T-helper 22 cell (primary cell): ENCODE data around the gene U2AF1.
"Not testable (repeated sequence)": the region's sequence is repeated elsewhere in the genome, so short reads cannot be mapped to it uniquely, and the experiment has no call there.

Experiments
- DNase-seq: peaks from one replicate; pipeline ENCODE4 v3.0.0-alpha.2; 2020; ENCODE audit warnings: low read depth

The U2AF1 gene, protein sequence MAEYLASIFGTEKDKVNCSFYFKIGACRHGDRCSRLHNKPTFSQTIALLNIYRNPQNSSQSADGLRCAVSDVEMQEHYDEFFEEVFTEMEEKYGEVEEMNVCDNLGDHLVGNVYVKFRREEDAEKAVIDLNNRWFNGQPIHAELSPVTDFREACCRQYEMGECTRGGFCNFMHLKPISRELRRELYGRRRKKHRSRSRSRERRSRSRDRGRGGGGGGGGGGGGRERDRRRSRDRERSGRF

DNA sequence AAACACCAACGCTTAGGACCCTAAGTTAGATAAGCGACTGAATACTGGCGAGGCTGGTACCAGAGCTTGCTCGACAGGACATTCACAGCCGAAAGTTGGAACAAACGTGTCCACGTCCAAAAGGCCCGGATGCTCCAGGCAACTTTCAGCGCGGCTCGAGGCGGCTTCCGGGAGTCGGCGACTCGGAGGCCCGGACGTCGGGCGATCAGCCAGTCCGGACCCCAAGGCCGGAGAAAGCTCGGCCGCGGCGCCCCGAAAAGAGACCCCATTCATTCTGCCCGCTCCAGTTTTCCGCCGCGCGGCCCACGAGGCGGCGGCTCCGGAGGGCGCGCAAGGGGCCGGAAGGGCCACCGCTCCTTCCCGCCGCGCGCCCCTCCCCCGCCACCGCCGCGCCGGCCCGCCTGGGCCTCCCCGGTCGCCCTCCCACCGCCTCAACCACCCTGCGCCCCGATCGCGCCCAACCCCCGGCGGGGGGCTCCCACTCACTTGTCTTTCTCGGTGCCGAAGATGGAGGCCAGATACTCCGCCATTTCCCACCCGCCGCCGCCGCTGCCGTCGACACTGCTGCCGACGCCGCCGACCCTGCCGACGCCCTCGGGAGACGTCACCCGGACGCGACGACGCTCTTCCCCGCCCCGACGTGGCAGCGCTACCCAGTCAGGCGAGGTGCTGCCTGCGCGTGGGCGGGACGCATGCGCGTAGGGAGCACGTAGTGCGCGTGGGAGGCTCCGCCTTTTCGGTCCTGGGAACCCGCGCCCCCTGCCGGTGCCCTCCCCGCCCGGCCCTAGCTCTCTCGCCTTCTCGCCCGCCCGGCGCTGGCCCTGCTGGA lies at the start of gene U2AF1:
U2AF1 (minus strand) TSS at position 606 of the 829 bp plus-strand sequence; CDS start at position 530, 76 bp downstream.
- DNase-seq: peak; percentile 71

DNA sequence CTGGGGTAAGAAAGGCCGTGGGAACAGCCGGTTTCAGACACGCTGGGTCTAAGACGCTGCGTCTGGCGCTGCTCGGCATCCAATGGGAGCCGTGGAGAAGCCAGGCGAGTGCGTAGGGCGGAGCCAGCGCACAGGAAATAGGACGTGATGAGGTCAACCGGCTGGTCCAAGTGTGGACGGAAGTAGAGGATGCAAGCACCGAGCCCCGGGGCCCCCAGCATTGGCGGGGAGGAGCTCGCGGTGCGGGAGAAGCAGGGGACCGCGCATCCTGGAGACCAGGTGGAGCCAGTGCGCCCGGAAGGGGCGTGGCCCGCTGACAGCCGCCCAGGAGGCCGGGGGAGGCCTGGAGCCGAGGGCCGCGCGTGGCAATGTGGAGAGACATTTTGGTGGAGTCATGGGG lies 46.2 kb upstream of the U2AF1 start:
- not testable (repeated sequence) for DNase-seq

DNA sequence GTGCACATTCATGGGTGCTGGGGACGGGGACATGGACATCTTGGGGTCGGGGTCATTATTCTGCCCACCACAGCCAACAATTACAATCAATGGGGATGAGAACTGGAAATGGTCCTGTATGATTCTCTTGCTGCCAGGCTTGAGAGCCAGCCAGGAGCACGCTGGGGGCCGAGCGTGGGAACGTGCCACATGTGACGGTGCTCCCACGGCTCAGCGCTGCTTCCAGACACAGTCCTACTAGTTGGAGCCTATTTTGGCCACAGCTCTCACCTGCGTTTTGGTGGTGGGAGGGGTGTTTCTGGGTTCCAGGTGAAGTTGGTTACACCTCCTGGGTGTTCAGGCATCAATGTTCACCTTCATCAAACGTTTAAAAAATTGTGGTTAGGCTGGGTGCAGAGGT lies 42.0 kb upstream of the U2AF1 start:
- not testable (repeated sequence) for DNase-seq

DNA sequence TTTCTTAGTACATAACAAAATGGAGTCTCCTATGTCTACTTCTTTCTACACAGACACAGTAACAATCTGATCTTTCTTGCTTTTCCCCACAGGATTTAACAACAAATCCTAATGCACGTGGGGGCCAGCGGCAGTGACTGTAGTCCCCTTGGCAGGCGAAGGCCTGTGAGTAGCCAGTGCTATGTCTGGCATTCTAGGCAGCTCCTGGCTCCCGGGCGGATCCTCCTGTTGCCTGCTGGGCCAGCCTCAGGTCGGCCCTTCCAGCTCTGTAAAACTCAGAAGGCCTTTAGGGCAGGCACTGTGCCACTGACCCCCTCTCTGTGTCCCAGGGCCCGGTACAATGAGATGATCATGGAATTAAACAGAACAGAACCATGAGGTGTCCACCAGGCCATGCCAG lies 40.6 kb upstream of the U2AF1 start:
- not testable (repeated sequence) for DNase-seq

DNA sequence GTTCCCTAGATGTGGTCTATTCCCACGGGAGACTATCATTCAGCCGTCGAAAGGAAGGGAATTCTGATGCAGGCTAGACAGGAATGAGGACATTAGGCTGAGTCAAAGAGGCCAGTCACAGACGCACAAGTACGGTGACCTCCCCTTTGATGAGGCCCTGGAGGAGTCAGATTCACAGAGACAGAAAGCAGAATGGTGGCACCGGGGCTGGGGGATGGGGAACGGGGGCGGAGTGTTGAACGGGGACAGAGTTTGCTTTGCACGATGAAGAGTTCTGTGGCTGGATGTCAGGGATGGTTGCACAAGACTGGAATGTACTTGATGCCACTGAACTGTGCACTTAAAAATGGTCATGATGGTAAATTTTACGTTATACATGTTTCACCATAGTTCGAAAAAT lies 39.3 kb upstream of the U2AF1 start:
- not testable (repeated sequence) for DNase-seq

DNA sequence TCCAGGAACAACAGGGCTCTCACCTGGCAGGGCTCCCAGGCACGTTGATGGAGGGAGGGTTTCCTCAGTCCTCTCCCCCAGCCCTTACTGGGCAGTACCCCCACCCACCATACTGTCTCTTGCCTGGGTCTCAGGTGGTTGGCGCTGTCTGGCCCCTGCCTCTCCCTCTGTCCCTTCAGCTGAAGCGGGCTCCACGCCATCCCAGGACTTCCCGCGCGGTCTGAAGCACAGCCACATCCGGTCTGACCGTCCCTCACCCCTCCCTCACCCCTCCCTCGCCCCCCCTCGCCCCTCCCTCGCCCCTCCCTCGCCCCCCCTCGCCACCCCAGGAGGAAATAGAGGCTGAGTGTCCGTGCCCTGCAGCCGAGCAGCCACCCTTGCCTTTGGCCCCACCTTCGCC lies 34.0 kb upstream of the U2AF1 start:
- DNase-seq: not testable (repeated sequence)

DNA sequence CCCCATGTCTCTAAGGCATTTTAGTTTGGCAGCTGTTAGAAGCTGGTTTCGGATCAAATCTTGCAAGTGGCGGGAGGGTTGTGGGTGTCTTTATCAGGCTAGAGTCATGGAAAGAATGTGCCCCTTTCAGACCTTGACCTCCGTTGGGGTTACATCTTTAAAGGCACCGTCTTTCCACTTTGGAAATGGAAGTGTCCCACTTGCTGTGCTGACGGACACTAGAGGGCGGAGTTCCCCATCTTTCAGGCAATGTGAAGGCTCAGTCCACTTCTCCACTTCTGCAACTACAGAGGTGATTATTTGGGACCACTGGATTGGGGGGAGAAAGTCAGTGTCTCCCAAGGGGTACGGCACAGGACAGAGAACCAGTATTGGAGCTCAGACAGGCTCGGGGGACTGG lies 31.6 kb upstream of the U2AF1 start:
- DNase-seq: not testable (repeated sequence)

DNA sequence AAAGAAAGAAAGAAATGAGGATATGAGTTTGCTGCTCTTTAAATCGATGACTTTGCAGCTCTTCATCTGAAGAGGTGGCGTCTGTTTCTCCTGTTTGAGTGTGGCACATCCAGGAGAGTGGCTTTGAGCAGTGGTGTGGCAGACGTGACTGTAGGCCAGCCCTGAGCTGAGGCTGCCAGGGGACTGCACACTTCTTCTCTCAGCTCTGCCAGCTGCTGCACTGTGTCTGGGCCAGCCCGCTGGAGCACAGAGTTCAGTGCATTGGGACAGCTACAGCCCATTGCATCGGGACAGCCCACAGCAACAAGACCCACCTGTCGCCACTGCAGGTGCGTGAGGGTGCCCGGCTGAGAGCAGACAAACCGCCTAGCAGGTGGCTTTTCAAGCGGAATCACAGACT lies 27.1 kb upstream of the U2AF1 start:
- DNase-seq: not testable (repeated sequence)

DNA sequence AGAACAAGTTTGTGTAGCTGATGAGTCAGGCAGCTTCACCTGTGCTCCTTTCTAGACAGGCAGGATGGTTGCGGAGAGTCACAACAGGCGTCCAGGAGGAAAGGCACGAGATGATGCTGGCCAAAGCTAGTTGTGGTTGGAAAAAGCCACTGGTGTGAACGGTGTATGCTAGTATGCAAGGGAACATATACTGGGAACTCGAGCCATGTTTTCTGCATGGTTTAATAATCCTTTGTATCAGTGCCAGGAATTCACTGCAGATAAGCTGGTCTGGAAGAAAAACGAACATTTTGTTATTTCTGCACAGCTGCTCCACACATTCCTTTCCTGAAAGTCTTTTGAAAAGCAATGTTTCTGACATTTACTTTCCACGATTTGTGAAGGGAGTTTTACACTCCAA lies 22.7 kb upstream of the U2AF1 start:
- DNase-seq: not testable (repeated sequence)

DNA sequence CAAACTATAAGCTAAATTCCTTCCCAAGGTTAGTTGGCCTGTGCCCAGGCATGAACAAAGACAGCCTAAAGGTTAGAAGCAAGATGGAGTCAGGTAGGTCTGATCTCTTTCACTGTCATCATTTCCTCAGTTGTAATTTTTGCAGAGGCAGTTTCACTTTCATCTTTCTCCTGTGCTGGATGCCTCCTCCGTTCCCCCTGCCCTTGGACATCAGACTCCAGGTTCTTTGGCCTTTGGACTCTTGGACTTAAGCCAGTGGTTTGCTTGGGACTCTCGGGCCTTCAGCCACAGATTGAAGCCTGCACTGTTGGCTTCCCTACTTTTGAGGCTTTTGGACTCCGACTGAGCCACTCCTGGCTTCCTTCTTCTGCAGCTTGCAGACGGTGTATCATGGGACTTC lies 8.6 kb upstream of the U2AF1 start:
- DNase-seq: not testable (repeated sequence)

DNA sequence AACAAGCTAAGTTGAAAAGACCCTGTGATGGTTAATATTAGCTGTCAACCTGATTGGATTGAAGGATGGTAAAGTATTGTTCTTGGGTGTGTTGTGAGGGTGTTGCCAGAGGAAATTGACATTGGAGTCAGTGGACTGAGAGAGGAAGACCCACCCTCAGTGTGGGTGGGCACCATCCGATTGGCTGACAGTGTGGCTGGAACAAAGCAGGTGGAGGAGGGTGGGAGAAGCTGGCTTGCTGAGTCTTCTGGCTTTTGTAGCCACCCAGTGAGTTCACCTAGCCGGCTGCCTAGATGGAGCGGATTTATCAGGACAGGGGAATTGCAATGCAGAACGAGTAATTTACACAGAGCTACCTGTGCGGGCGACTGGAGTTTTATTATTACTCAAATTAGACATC lies 7.1 kb upstream of the U2AF1 start:
- not testable (repeated sequence) for DNase-seq

DNA sequence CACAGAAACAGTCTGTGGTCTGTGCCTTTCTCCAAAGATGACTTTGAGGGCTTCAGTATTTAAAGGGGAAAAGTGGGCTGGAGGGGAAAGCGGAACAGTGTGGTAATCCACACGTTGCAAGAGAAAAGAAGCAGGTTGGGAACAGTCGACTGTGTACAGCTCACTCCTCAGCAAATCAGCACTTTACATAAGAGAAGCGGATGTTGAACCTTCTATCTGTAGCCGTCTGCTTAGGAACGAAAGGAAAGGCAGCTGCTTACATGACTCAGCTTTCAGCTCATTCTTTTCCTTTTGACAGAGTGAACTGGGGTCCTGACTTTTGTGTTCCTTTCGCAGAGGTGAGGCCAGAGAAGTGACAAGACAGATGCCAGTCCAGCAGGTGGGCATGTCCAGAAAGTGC lies 1.6 kb upstream of the U2AF1 start:
- DNase-seq: not testable (repeated sequence)

DNA sequence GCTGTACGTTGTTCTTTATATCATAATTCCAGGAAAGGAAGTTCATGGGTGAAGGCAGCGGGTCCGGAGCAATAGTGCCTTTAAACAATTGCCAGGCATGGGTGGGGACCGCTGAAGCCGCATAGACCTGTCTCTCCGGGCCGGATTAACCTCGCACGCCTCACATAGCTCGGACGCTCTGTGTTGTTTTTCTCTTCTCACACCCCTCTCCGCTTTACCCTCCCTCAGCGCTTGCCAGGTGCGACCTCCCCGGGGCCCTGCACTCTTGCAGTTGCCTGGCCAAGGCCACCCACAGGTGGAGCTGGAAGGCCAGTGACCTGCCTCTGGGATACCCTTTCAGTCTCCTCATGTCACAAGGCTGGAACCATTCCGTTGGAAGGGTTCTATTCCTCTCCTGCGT lies 807 bp upstream of the U2AF1 start:
- not testable (repeated sequence) for DNase-seq

DNA sequence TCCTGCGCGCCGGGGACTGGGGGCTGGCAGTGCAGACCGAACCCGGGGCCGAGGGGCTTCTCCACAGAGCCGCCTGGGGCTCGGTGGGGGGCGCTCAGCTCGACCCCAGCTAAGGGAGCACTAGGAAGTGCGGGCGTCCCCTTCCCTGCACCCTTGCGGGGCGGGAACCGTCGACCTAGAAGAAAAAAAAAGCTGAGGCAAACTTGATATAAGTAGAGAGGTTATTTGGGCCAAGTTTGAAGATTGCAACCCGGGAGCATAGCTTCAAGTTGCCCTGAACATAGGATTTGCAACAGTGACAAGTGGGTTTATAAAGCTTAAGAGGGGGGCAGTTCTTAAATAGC lies 396 bp upstream of the U2AF1 start:
- DNase-seq: not testable (repeated sequence)

DNA sequence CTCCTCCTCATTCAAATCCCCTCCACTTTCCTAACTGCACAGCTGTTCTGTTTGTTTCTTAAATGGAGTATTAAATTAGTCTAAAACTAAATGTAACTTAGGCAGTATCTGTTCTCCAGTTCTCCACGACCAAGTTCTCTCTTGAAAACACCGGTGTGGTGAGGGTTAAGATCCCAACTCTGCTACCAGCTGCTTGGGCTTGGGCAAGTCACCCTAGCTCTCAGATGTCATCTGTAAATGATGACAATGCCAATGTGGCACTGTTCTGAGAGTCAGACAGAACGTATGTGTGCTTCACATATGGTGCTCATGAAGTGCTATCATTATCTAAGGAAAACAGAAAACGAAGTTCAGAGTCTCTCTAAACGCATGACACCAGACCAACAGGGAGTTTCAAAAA lies 2.7 kb downstream of the U2AF1 start:
- DNase-seq: not testable (repeated sequence)

DNA sequence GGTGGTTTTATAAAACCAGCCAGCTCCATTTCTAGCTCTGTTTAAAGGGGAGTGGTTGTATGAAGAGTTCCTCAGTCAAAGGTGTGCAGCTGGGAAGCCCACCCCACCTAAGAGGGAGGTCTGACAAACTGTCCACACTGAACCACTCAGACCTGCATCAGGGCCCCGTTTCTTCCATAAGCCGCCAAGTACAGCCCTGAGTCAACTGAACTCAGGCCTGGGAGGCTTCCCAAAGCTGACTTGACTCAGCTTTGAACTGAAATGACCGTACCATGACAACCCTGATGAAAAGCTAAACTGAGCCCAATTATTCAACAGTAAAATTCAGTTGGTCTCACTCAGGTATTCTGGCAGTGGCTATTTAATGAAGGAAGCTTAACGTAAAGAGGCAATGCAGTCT lies 5.1 kb downstream of the U2AF1 start:
- not testable (repeated sequence) for DNase-seq

DNA sequence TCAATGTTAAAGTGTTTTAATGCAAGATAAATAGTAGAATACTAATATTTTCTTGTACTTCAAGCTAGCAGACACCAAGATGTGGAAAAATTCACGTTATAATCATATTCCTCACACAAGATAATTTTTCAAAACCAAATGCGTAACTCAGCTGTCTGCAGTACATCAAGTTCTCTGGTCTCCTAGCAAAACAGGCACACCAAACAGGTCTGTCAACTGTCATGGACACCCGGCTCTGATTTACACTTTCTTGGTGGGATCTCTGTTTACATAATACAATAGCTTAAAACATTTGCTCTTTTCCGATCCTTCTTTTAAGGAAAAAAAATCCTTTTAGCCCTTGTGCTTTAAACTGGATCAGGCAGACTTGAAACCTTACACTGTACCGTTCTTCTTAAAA lies 5.7 kb downstream of the U2AF1 start:
- not testable (repeated sequence) for DNase-seq

DNA sequence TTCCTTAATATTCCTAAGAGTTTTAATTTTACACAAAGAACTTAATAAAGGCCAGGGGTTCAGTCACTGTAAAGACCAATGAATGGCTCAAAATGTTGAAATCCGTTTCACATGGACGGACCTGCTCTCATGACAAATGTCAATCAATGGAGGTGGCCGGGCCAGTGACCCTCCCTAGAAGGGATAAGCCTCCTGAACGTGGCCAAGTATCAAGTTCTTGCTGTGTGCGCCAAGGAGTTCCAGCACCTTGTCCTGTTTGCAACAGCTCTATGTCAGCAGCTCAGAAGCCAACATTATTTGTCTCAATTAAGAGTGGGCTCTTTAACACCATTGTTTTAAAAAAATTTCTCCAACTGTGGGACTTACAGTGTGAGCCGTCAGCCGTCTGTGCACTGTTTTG lies 6.4 kb downstream of the U2AF1 start:
- not testable (repeated sequence) for DNase-seq

DNA sequence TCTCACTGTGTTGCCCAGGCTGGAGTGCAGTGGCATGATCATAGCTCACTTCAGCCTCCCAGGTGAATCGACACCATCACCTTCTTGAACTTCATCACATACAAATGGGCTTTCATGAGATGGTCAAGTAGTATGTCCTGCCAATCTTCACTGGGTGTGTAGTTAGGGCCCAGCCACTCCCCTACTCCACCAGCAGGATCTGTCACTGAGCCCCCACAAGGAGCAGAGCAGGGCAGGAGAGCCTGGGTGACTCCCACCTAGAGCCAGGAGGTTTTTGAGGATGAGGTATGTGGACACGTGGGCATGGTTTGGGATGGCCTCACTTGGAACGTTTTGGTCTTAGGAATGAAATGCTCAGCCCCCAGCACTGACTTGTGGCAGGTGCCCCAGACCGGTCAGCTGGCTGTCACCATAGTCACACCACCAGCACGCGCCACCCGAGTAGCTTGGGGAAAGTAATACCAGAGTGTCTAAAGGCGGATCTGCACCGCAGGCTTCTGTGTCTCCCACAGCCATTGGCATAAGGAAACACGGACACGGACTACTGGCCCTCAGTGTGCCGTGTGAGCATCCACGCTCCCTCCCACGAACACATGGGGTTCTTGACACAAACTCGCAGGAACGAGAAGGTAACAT lies 15.3 kb downstream of the U2AF1 start:
- not testable (repeated sequence) for DNase-seq

DNA sequence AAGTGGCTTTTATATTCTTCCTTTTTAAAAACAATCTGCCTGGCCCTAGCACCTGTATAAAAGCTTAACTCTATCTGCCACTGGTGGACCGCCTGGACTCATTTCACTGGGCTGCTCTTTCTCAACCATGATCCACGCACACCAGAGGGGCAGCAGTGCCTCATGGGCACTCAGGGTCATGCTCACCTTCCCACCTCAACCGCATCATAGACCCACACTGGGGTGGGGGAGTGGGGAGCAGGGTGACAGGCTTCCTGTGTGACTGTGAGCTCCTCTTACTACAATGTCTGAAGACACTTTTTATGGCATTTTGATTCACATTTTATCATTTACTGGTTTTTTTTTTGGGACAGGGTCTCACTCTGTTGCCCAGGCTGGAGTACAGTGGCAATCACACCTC lies 16.4 kb downstream of the U2AF1 start:
- DNase-seq: not testable (repeated sequence)

DNA sequence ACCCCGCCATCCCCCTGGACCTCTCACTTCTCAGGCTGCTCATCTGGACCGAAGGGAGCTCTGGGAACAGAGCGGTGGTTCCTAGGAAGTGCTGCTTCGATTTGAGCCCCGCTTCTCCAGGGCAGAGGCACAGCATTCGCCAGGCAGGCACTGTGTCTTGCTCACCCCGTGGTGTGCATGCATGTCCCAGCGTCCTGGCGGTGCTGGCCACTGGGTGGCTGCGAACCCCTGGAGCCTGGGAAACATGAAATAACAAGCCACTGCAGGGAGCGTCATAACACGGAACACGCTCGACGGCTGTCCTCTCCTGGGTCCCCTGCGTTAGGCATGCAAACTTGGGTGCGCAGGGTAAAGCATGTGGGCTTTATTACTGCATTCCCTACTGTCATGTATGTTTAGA lies 17.9 kb downstream of the U2AF1 start:
- DNase-seq: not testable (repeated sequence)

DNA sequence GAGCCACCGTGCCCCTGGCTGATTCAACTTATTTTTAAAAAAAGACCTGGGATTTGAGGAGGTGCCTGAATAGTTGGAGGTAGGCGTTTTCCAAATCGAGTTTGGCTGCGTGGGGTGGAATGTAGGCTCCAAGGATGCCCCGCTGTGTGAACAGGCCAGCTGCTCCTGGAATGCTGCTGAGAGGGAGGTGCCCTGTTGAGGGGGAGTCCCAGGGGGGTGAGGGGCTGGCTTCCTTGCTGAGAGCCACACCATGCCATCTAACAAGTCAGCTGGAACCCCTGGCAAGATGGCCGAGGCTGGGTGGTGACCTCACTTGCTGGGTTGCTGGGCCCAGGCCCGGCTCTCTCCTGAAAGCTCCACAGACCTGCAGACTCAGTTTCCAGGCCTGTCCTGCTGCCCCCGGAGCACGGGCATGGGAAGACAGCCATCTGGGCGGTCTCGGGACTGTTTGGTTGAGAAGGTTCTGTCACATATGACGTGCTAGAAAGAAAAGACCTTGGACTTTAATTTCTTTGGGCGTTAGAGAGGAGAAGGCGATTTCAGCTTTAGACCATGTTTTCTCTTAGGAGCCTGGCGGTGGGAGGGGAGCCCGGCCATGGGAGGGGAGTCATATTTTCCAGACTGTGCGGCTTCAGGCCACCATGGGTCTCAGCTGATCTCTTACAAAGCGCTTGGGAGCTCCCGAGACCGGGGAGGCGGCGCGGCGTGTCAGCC lies 24.6 kb downstream of the U2AF1 start:
- not testable (repeated sequence) for DNase-seq
